ENCODE data around the gene ASMTL.

GRCh38 chrX:1378306-1378759 is 74.4 kb downstream of the ASMTL start:
- TF ChIP-seq CTCF (IDR thresholded peaks at IDR 0.05) (no peak), EZH2 (IDR thresholded peaks at IDR 0.05) (no peak), EZH2phosphoT487 (IDR thresholded peaks at IDR 0.05) (no peak)
